ENCODE results near the gene ADAMTS2.

ADAMTS2 gene

DNA sequence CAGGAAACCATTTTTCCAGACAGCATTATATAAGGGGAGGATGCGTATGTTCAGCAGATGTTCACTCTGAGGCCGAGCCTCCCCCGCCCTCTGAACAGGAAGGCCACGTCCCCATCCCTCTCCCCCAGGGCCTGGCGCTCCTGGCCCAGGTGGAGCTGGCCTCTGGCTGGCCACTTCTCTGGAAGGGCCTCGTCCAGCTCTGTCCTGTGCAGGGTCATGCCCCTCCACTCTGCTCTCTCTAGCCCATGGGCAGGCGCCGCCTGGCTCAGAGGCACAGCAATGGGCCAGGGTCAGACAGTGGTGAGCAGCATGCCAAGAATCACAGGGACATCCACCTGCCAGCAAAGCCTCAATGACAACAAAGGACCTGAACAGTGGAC, 34.2 kb downstream of the ADAMTS2 start:
- DNase-seq (ENCODE audit: low spot score): no peak

DNA sequence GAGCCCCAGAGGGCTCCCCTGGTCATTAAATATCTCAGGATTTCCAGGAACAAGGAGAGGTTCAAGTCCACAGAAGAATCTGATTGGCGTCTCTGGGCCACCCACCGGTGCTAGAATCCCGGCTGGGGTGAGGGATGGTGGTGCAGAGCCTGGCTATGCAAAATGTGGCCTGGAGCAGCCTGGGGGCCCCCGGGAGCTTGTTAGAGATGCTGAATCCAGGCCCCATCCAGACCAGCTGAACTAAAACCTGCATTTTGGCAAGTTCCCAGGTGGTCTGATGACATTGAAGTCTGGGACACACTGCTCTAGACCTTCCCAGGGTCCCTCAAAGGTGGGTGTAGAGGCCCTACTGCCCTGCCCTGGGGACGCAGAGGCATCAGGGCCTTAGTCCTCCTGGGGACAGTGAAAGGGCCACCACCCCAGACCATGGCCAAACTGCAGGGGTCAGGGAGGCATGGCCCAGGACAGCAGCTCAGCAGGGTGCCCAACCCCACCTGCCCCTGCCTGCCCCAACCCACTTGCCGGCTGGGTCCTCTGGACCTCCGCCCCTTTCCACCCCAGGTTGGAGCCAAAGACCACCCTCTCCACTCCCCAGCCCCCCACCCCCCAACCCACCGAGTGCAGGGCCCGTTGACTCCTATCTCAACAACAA, 34.7 kb downstream of the ADAMTS2 start:
- no peak for DNase-seq (ENCODE audit: low spot score)

DNA sequence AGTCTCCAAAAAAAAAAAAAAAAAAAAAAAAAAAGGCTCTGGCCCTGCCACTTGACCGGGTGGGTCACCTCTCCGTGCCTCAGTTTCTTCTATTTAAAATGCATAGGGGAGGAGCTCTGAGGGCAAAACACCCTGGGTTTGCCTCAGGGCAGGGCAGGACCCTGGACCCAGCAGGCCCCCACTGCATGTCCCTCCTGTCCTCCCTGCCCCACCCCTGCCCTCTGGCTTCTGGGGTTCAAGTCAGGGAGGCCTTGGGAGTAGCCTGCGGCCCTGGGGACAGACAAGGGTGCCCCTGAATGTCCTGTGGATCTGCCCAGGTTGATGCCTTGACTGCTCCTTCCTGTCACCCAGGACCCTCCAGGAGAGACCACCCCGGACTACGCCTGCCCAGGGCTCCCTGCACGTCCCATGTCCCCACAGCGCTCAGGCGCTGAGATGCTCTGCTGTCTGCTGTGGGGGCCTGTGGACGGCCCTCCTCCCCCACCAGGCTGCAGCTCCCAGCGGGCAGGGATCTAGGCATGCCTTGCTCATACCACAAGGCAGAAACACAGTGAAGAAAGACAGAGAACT, 35.4 kb downstream of the ADAMTS2 start:
- DNase-seq (ENCODE audit: low spot score): no peak

DNA sequence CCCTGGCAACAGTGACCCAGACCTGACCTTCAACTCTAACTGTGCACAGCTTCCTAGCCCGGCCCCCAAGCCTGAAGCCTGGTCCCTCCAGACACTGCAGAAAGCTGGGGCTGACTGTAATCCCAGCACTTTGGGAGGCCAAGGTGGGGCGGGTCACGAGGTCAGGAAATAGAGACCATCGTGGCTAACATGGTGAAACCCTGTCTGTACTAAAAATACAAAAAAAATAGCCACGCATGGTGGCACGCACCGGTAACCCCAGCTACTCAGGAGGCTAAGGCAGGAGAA, 35.9 kb downstream of the ADAMTS2 start:
- DNase-seq (ENCODE audit: low spot score): no peak

DNA sequence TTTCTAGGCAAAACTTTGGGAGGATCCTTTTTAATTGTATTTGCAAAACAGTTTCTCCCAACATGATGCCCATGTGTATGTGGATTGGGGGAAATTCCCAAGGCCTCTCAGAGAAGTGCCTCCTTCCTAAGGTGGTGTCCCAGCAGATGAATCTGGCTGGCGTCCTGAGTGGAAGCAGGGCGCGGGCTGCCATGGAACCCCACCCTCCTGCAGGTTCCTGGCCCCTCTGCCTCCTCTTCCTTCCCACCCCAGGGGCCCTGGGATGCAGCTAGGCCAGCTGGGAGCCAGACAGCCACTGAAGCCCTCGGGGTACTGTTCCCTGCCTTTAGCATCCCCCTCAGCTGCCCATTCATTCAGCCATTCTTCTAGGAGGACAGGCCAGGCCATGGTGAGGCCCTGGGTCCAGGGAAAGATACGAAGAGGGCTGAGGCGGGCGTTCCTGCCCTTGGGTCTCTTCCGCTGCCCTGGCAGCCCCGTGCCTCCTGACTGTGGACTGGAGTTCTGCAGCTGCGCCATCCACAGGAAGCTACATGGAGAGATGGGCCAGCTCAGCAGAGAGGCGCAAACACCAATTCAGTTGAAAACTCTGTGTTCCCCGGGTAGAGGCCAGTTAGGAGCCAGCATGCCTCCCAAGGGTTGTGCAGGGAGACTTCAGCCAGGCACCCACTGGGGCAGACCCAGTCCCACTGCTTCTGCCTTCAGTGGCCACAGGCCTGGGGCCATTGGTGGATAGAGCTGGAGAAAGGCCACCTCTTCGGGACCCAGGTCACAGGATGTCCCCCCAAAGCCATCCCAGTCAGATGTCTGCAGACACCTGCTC, 36.5 kb downstream of the ADAMTS2 start:
- no peak for DNase-seq (ENCODE audit: low spot score)

DNA sequence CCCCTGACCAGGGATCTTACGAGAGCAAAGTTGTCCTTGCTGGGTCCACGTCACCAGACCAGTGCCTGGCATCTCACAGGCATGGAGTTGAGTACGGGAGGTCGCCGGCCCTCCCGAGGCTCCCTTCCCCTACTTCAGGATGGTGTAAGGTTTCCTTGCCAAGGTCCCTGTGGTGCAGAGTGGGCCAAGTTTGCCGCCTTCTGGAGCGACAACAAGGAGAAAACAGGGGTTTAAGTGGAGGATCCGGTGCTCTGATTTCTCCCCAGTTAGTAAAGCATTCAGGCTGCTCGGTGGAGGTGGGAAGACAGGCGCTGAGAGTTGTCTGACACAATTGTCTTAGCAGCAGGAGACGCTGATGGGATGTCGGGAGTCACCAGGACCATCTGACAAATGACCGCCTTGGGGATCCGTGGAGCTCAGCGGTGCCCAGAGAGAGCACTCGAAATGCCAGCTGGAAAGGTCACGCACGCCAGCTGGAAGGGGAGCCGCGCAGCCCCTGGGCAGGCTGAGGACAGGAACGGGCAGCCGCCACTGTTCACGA, 37.3 kb downstream of the ADAMTS2 start:
- no peak for DNase-seq (ENCODE audit: low spot score)

DNA sequence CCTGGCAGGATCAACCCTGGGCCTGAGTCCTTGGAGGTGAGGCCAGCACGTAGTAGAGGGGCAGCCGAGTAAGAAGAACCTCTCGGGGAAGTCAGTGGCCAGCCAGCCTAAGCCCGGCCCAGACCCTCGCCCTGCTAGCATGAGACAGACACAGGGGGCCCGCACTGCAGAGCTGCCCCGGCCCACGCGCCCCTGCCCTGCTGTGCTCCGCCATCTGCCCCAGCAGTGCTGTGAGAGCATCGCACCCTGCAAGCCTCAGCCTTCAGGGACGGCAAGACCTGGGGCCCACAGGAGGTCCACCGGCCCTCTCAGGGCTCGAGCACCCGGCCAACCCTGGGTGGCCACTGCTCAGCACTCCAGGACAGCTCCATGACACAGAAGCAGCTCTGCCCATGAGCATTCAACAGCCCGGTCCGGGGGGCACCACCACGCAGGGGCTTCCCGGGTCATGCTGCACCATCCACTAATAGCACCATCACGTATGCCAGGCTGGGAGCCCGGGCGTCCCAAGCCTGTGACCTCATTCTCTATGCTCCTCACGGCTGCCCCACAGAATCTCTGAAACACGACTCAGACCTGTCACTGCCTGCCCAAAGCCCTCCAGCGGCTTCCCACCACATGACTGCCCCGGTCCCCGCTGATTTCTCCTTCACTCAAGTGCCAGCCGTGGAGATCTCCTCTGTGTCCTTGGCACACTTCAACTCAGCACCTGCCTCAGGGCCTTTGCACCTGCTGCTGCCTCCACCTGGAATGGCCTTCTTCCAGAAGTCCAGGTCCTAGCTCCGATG, 38.1 kb downstream of the ADAMTS2 start:
- DNase-seq (ENCODE audit: low spot score): no peak

DNA sequence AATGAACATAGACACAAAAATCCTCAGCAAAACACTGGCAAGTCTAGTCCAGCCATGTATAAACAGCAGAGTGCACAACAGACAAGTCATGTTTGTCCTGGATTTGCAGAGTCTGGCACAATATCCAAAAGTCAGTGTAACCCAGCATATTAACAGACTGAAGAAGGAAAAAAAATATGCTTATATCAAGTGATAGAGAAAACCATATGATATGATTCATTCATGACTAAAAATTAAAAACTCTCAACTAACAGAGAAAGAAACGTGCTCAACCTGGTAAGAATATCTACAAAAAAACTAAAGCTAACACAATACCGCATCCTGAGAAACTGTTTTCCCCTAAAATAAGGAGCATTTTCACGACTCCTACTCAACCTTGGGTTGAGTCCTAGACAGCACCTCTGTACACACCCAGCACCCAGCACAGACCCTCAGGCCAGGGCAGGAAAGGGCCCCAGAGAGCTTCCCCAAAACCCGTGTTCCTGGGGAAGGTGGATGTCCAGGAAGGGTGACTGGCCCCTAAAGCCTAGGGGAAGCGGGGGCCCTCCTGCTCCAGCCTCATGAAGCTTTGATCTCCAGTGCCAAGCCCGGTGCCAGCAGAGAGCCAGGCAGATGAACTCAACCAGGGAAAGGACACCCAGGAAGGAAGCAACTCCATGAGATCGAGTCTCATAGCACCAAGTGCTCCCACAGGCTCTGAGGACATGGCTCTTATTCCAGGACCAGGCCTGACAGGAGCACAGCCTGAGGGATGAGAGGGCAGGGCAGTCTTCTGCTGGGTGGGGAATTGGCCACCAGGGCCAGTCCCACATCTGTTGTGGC, 38.9 kb downstream of the ADAMTS2 start:
- no peak for DNase-seq (ENCODE audit: low spot score)

DNA sequence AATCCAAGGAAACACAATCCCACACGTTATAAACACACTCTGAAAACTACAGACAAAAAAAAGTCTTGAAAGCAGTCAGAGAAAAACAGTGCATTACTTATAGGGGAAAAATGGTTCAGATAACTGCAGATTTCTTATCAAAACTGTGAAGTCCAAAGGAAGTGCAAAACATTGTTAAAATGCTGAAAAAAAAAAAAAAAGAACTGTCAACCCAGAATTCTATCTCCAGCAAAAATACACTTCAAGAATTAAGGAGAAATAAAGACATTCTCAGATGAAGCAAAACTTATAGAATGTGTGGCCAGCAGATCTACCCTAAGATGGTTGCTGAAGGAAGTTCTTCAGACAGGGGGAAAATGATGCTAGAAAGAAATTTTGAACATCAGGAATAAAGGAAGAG, 40.4 kb downstream of the ADAMTS2 start:
- no peak for DNase-seq (ENCODE audit: low spot score)

DNA sequence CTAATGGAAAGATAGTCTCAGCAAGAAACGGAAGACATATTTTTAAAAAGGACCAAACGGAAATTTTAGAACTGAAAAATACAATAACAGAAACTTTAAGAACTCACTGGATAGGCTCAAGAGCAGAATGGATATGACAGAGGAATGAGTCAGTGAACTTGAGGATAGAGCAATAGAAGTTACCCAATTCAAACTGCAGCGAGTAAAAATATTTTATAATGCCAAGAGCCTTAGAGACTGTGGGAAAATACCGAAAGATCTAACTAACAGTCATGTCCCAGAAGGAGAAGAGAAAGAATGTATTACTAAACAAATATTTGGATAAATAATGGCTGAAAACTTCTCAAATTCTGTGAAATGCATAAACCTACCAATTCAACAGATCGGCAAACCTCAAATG, 40.8 kb downstream of the ADAMTS2 start:
- no peak for DNase-seq (ENCODE audit: low spot score)

DNA sequence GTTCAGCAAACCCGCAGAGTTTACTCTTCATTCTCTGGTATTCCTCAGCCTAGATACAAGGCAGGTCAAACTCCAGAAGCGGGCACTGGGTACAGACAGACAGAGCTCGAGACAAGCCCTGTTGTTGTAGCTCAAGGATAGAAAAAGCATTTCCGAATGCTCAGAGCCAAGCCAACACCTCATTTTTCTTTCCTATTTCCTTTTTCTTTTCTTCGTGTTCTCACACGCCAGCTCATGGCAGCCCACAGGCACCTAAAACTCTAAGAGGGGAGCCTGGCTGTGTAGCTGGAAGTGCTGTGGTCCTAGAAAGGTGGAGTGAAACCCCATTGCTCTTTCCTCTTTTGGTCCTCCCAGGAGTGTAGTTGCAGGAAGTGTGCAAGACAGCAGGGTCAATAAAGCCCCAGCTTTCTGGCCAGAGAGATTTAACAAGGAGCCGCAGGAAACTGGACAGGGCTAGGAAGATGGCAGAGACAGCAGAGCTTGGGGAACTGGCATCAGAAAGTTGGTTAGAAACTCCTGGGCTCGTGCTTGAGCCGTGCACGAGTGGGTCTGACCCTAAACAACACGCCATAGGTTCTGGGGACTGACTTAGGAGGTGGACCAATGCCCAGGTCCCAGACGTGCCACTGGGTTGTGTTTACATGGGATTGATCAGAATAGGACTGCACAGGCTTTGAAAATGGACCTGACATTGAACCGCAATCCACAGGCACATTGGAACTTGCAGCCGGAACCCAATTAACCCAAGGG, 41.6 kb downstream of the ADAMTS2 start:
- DNase-seq (ENCODE audit: low spot score): no peak

DNA sequence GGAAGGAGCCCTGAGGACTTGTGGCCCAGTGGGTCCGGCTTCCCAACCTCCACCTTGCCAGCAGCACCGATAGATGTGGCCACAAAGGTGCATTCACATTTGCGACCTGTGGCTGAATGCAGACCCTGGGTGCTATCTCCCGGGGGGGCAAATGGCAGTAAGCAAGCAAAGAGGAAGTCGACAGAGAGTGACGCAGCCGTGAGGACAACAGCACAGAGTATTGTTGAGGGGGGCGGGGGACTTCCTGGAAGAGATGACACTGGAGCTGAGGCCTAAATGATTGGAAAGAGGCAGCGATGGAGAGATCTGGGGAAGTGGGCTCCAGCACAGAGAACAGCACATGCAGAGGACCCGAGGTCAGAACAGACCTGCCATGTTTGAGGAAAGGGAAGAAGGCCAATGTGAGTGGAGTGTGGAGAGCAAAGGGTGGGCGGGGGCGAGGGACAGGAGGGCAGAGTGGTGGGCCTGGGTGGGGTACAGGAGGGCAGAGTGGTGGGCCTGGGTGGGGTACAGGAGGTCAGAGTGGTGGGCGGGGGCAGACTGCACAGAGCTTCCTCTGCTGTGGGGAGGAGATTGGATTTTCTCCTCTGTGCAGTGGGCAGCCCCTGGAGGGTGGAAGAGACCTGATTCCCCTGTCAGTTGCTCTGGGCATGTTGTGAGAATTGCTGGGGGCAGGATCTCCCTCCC, 42.6 kb downstream of the ADAMTS2 start:
- no peak for DNase-seq (ENCODE audit: low spot score)

DNA sequence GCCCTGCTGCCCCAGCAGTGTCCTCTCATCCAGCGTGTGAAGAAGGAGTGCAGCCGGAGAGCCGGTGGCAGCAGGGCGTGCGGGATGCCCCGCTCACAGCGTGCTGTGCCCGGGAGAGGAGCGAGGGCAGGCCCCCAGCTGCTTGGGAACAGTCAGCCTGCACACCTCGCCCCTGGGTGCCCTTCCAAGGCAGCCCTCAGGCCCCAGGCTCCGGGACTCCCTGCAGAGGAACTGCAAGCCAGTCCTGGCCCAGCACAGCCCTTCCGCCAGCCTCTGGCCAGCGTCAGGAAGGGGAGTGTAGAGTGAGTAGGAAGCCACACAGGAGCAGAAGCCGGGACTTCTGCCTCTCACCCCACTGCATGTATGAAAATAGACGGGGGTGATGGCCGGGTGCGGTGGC, 43.5 kb downstream of the ADAMTS2 start:
- no peak for DNase-seq (ENCODE audit: low spot score)

DNA sequence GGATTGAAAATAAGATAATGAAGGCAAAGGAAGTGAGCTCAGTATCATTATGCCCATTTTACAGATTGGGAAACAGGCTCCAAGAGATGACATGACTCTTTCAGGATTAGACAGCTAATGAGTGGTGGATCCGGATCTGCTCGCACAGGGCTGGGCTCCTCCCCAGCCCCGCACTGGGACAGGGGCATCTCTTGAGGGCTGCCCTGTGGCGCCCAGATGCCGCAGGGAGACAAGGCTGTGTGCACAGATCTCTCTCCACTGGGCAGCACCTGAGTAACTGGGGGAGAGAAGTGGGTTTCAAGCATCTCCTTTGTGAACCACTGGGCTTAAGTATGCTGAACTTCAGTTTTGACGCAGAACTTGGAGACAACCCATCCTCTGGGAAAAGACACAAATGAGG, 43.9 kb downstream of the ADAMTS2 start:
- no peak for DNase-seq (ENCODE audit: low spot score)

DNA sequence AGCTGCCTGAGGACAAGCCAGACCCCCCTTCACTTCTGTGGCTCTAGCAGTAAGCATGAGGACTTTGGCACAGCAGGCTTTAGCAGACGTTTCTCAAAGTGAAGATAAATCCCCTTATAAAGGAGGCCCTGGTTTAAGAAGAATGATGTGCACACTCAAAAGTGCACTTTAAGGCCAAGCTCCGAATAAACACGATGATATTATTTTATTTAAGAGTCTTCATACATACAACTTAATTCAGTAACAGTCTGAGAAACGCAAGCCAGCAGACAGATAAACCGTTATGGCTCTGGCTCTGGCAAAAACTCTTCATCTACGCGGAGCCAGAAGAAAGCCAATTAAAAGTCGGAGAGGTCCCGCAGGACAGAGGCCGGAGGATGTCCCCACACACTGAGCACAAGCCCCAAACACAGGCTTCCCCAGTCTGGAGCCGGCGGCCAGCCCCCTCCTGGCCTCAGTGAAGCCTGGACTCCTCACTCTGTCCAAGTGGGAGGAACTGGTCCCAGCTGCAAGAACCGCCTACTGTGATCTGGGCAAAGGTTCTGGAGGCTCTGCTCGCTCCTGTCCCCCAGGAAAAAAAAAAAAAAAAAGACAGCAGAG, 44.6 kb downstream of the ADAMTS2 start:
- no peak for DNase-seq (ENCODE audit: low spot score)

DNA sequence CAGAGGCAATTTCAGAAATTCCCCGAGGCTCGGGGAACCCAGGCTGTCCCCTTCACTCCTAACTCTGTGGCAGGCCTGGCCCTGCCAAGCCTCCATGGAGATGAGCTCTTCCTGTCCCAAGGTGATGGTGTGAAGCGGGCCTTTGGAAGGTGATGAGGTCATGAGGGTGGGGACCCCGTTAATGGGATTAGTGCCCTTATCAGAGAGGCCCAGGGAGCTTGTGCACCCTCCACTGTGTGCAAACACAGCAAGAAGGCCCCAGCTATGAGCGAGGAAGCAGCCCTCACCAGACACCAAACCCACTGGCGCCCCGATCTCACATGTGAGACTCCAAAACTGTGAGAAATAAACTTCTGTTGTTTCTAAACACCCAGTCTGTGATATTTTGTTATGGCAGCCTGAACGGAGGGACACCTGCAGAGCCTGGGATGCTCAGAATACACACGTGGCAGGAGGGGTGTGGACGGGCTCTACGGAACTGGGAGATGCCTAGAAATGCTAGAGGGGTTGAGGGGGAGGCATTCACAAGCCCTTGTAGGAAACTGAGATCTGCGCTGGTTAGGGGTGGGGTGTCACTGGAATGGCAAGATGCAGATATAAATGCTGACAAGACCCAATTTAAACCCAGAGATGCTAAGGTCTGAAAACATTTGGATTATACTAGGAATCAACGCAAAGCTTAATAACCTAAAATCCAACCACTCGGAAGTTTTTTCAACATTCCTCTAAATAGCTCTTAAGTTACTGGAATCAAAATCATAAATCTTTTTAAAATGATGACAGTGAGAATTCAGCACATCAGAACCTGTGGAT, 46.9 kb downstream of the ADAMTS2 start:
- no peak for DNase-seq (ENCODE audit: low spot score)

DNA sequence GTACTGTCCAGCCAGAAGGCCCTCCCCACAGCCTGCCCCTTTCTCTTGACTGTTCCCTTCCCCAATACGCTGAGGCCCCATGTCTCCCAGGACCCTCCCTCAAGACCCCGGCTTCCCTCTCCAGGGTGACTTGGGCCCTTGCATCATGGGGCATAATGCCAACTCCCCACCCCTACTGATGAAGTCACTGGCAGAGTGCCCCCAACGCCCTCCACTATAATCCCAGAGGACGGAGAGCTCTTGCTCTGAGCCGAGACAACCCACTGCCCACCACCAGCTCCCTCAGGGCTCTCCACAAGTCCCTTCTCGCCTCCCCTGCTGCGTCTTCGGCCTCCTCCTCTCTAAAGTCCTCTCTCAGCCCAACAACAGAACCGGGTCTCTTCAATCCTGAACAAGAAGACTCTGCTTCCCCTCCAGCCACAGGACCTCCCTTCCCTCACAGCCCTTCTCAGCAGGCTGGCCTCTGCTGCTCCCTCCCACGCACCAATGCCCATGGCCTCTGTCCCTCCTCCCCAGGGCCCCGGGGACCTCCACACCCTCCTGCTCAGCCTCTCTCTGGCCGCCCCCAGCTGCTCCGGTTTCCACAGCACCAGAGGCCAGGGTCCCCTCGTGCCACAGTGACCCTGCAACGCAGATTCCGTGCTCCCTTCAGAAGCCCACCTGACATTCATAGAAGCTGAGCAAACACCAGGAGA, 47.6 kb downstream of the ADAMTS2 start:
- DNase-seq (ENCODE audit: low spot score): no peak

DNA sequence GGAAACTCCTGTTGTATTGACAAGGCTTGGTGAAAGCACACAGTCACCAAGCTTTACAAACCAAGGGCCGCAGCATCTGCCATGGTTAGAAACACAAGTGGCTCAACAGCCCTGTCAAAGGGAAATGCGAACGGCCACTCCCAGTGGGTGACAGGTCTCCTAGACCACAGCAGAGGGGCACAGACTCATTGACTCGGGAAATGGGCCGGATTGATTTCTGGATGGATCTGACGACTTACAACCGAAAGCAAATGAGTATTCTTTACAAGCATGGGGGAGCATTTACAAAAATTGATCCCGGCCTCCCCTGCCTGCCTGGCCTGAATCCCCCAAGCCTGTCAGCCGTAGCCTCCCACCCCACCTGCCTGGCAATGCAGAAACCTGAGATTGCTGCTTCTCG, 48.2 kb downstream of the ADAMTS2 start:
- DNase-seq (ENCODE audit: low spot score): no peak
